Liver (tissue), 3 donors: ENCODE data around the gene ZBTB12.

Source experiments
- ATF3 ChIP-seq: IDR thresholded peaks from 2 replicates; pipeline ENCODE4 v1.6.1; 2016; ENCODE audit warnings: antibody characterized with exemption
- CTCF ChIP-seq: fragments of 150-350 bp; IDR thresholded peaks from 2 replicates; pipeline ENCODE4 v1.5.1; 2017; ENCODE audit warnings: improper control_type of control experiment, low read depth, low read length; ENCODE audit not compliant: missing input control
- EGR1 ChIP-seq, 2 donors: IDR thresholded peaks; 2 replicates each; pipeline ENCODE4 v1.6.1; 2016 to 2018; ENCODE audit warnings: antibody characterized with exemption in 2 of 2, low read depth in 2 of 2
- FOXA1 ChIP-seq: IDR thresholded peaks from 2 replicates; pipeline ENCODE4 v1.6.1; 2016; ENCODE audit warnings: antibody characterized with exemption
- GABPA ChIP-seq, 2 donors: IDR thresholded peaks in 1 of 2; conservative IDR thresholded peaks in 1 of 2; 2 replicates each; pipeline ENCODE4 v1.6.1; 2016; ENCODE audit warnings: antibody characterized with exemption in 2 of 2, mild to moderate bottlenecking in 1 of 2, moderate library complexity in 1 of 2
- JUND ChIP-seq, 2 donors: IDR thresholded peaks; 2 replicates each; pipeline ENCODE4 v1.6.1; 2016; ENCODE audit warnings: antibody characterized with exemption in 2 of 2
- MAX ChIP-seq: IDR thresholded peaks from 2 replicates; pipeline ENCODE4 v1.6.1; 2016; ENCODE audit warnings: antibody characterized with exemption
- RAD21 ChIP-seq, 2 donors: IDR thresholded peaks; 2 replicates each; pipeline ENCODE4 v1.6.1; 2016; ENCODE audit warnings: antibody characterized with exemption in 2 of 2, mild to moderate bottlenecking in 2 of 2
- REST ChIP-seq: IDR thresholded peaks from 2 replicates; pipeline ENCODE4 v1.6.1; 2016; ENCODE audit warnings: antibody characterized with exemption, mild to moderate bottlenecking
- RXRA ChIP-seq, 2 donors: IDR thresholded peaks; 2 replicates each; pipeline ENCODE4 v1.6.1; 2017 to 2018; ENCODE audit warnings: antibody characterized with exemption in 2 of 2, mild to moderate bottlenecking in 1 of 2
- SP1 ChIP-seq: IDR thresholded peaks from 2 replicates; pipeline ENCODE4 v1.6.1; 2018; ENCODE audit warnings: antibody characterized with exemption, mild to moderate bottlenecking
- TAF1 ChIP-seq: conservative IDR thresholded peaks from 2 replicates; pipeline ENCODE4 v1.6.1; 2016; ENCODE audit warnings: antibody characterized with exemption, mild to moderate bottlenecking
- YY1 ChIP-seq: IDR thresholded peaks from 2 replicates; pipeline ENCODE4 v1.6.1; 2016; ENCODE audit warnings: antibody characterized with exemption, mild to moderate bottlenecking
- ZBTB33 ChIP-seq: IDR thresholded peaks from 2 replicates; pipeline ENCODE4 v1.6.1; 2016; ENCODE audit warnings: antibody characterized with exemption
- donor health status: healthy.
- donor health status: healthy.

GRCh38 chr6:31886541-31886991, 15.3 kb downstream of the ZBTB12 start:
- TF ChIP-seq YY1 (no peak), RXRA (IDR thresholded peaks at IDR 0.05) (no peak), CTCF (no peak), ZBTB33 (no peak), GABPA (IDR thresholded peaks at IDR 0.05 in 1 of 2, conservative IDR thresholded peaks at IDR 0.05 in 1 of 2) (no peak), ATF3 (no peak), FOXA1 (no peak), SP1 (no peak), TAF1 (no peak), EGR1 (IDR thresholded peaks at IDR 0.05; ENCODE audit: low read depth in 2 of 2) (no peak), MAX (no peak), REST (no peak), JUND (IDR thresholded peaks at IDR 0.05) (no peak), RAD21 (IDR thresholded peaks at IDR 0.05) (no peak)
